ENCODE data around the gene SLC8B1. TPM values are rescaled to one million over a fixed set of nuclear protein-coding genes. Genes with fewer than 3 reads are reported as not detected.
A peak's percentile ranks its signal among the peaks of the same experiment; 100 is the strongest.

The SLC8B1 gene
- total RNA-seq, 1 experiment from 2014 or later, result 30.9 TPM

GRCh38 chr12:113368331-113368730 is 33.4 kb upstream of the SLC8B1 start:
- H3K79me2 ChIP-seq (ENCODE audit: insufficient read depth, low read length), result no peaks in the 10 kb centered on the region; the same call in 1 of the 2 replicates
- H3K27me3 ChIP-seq (ENCODE audit: insufficient read depth, low read length), result no peaks in the 10 kb centered on the region
- TF ChIP-seq EZH2phosphoT487 (IDR thresholded peaks at IDR 0.05; ENCODE audit: borderline replicate concordance) (no peak), JUND (IDR thresholded peaks at IDR 0.05) (no peak), ELF1 (IDR thresholded peaks at IDR 0.05; ENCODE audit: borderline replicate concordance, low read depth) (no peak), TCF7L2 (IDR thresholded peaks at IDR 0.05; ENCODE audit: borderline replicate concordance, extremely low read depth, insufficient read depth, insufficient read length) (no peak), CTCF (IDR thresholded peaks at IDR 0.05 in 2 of 3, conservative IDR thresholded peaks at IDR 0.05 in 1 of 3; ENCODE audit: borderline replicate concordance in 1 of 3, insufficient read depth in 1 of 3, low read depth in 2 of 3, low read length in 2 of 3) (no peak), CBX3 (IDR thresholded peaks at IDR 0.05; ENCODE audit: low read depth) (no peak), MAX (IDR thresholded peaks at IDR 0.05) (no peak), REST (IDR thresholded peaks at IDR 0.05; ENCODE audit: low read depth) (no peak), SIN3A (IDR thresholded peaks at IDR 0.05; ENCODE audit: low read depth) (no peak), FOSL1 (IDR thresholded peaks at IDR 0.05; ENCODE audit: low read depth) (no peak), ZNF274 (IDR thresholded peaks at IDR 0.05; ENCODE audit: low read depth, low read length) (no peak)
- no peaks in the 10 kb centered on the region for H3K9me3 ChIP-seq (ENCODE audit: control insufficient read depth in 1 of 2, insufficient read depth in 1 of 2, low read depth in 1 of 2, low read length in 2 of 2)
- no peak overlapping the region for H3K27ac ChIP-seq (ENCODE audit: low read depth, low read length)
- H3K36me3 ChIP-seq (ENCODE audit: control insufficient read depth in 1 of 2, insufficient read depth in 2 of 2, low read length in 2 of 2), result 0 out of 4 replicates have a peak, but pooled peaks cover 0 to under 1% of the 10 kb centered on the region in 2 experiments
- ChIA-PET POLR2A (no interaction called here), CTCF (no interaction called here), RAD21 (ENCODE audit: low non-redundant PET in 1 of 2, low total read pairs in 2 of 2, uncharacterized antibody in 2 of 2, unreplicated experiment in 2 of 2) (no interaction called here)
- no peak overlapping the region for H2AFZ ChIP-seq (ENCODE audit: low read depth, low read length, poor library complexity, severe bottlenecking)
- no peak overlapping the region for H3K4me3 ChIP-seq (replicated peaks in 1 of 2; ENCODE audit: low read depth in 1 of 2, low read length in 2 of 2)
- H3K4me1 ChIP-seq (ENCODE audit: control insufficient read depth in 1 of 2, insufficient read depth in 2 of 2, low read length in 2 of 2), result peaks cover 0 to 4% of the 10 kb centered on the region in 2 experiments; a peak in 1 of 4 replicates
- no peaks in the 10 kb centered on the region for H4K20me1 ChIP-seq (ENCODE audit: insufficient read depth)
- no peak overlapping the region for H3K9ac ChIP-seq (ENCODE audit: low read length)
- ATAC-seq (peak; percentile 66), DNase-seq (ENCODE audit: low read depth, low spot score) (no peak)
- no peak overlapping the region for H3K4me2 ChIP-seq (ENCODE audit: low read length)
- intact Hi-C loops (cut with micrococcal nuclease), result no loop called here
- no peaks in the 10 kb centered on the region for H3K9me2 ChIP-seq (ENCODE audit: insufficient read depth)
- no TSS peak for BruUV-seq (replicated peaks)
